IMR-90 (cell line): ENCODE data around the gene ANO2. TPM values are rescaled to one million over a fixed set of nuclear protein-coding genes. Genes with fewer than 3 reads are reported as not detected.

Experiments used
- ATAC-seq: fragments of 200-7000 bp; cut with Tn5 transposase; 2 replicates; pipeline ENCODE4 v1.9.1; 2020; ENCODE audit warnings: low read depth, mild to moderate bottlenecking, moderate library complexity
- BruUV-seq: library from RNA; stranded (reverse); fragments of 400-500 nt; replicated peaks from 2 replicates; lab custom pipeline; 2021; lab: Mats Ljungman, UMichigan
- CTCF ChIA-PET: fragments of 300-600 bp; formaldehyde crosslinking; extraction: SDS; loops from one replicate; lab custom pipeline; 2021; ENCODE audit warnings: antibody characterized with exemption; lab: Yijun Ruan, JAX
- POLR2A ChIA-PET: fragments of 300-600 bp; sonication (Branson Sonifier 250); formaldehyde crosslinking; loops from one replicate; lab custom pipeline; 2022; ENCODE audit warnings: antibody characterized with exemption; ENCODE audit not compliant: unreplicated experiment; lab: Charles Lee
- DNase-seq: peaks from one replicate; pipeline ENCODE4 v3.0.0; 2013
- H2AFZ ChIP-seq: replicated peaks from 2 replicates; pipeline ENCODE3; 2013; ENCODE audit warnings: low read length, mild to moderate bottlenecking; ENCODE audit not compliant: poor library complexity
- H2AK5ac ChIP-seq: 2 replicates; pipeline ENCODE4 v1.6.1; 2013; ENCODE audit warnings: low read depth, low read length, inconsistent platforms
- H2AK9ac ChIP-seq: replicated peaks from 2 replicates; pipeline ENCODE3; 2013; ENCODE audit warnings: mild to moderate bottlenecking, low read depth, low read length, moderate library complexity; ENCODE audit not compliant: poor library complexity
- H2BK120ac ChIP-seq: 2 replicates; pipeline ENCODE4 v1.6.1; 2013; ENCODE audit warnings: low read depth, low read length, inconsistent platforms
- H2BK15ac ChIP-seq: 3 replicates; pipeline ENCODE4 v1.6.1; 2013; ENCODE audit warnings: low read depth, low read length, inconsistent platforms
- H2BK20ac ChIP-seq: 2 replicates; pipeline ENCODE4 v1.6.1; 2013; ENCODE audit warnings: low read depth, mild to moderate bottlenecking, inconsistent platforms, low read length, moderate library complexity
- H2BK5ac ChIP-seq: 2 replicates; pipeline ENCODE4 v1.6.1; 2013; ENCODE audit warnings: mild to moderate bottlenecking, low read depth, low read length, inconsistent platforms; ENCODE audit not compliant: poor library complexity, severe bottlenecking
- H3K14ac ChIP-seq: replicated peaks from 2 replicates; pipeline ENCODE4 v1.6.1; 2013; ENCODE audit warnings: low read depth, low read length, inconsistent platforms
- H3K18ac ChIP-seq: 2 replicates; pipeline ENCODE4 v1.6.1; 2013; ENCODE audit warnings: low read depth, low read length, control low read depth
- H3K23ac ChIP-seq: 2 replicates; pipeline ENCODE4 v1.6.1; 2013; ENCODE audit warnings: low read depth, low read length, inconsistent platforms
- H3K27ac ChIP-seq: 2 replicates; pipeline ENCODE4 v1.5.1; 2013; ENCODE audit warnings: mild to moderate bottlenecking, control low read depth, low read length; ENCODE audit not compliant: insufficient read depth
- H3K27me3 ChIP-seq: 2 replicates; pipeline ENCODE4 v1.6.1; 2013; ENCODE audit warnings: low read length; ENCODE audit not compliant: control insufficient read depth, insufficient read depth
- H3K36me3 ChIP-seq: 2 replicates; pipeline ENCODE4 v1.6.1; 2013; ENCODE audit warnings: low read length, mixed read lengths; ENCODE audit not compliant: control insufficient read depth, insufficient read depth
- H3K4ac ChIP-seq: 2 replicates; pipeline ENCODE4 v1.6.1; 2013; ENCODE audit warnings: low read depth, low read length, inconsistent platforms
- H3K4me1 ChIP-seq: 2 replicates; pipeline ENCODE4 v1.6.1; 2013; ENCODE audit warnings: low read length, mixed read lengths; ENCODE audit not compliant: control insufficient read depth, insufficient read depth
- H3K4me2 ChIP-seq: 2 replicates; pipeline ENCODE4 v1.6.1; 2013; ENCODE audit warnings: low read depth, mild to moderate bottlenecking, control low read depth, low read length, moderate library complexity
- H3K4me3 ChIP-seq: 2 replicates; pipeline ENCODE4 v1.5.1; 2013; ENCODE audit warnings: low read depth, mild to moderate bottlenecking, control low read depth, low read length, moderate library complexity; ENCODE audit not compliant: insufficient read depth
- H3K56ac ChIP-seq: 2 replicates; pipeline ENCODE4 v1.6.1; 2013; ENCODE audit warnings: low read length, inconsistent platforms; ENCODE audit not compliant: insufficient read depth; ENCODE audit errors: extremely low read depth
- H3K79me1 ChIP-seq, 2 experiments: 2 replicates each; pipeline ENCODE4 v1.6.1; 2013; ENCODE audit warnings: low read length in 2 of 2, inconsistent platforms in 1 of 2, low read depth in 1 of 2
- H3K9ac ChIP-seq: 2 replicates; pipeline ENCODE4 v1.6.1; 2013; ENCODE audit warnings: low read depth, low read length, control low read depth
- H3K9me1 ChIP-seq: 2 replicates; pipeline ENCODE4 v1.6.1; 2013; ENCODE audit warnings: low read length, inconsistent platforms; ENCODE audit not compliant: insufficient read depth
- H3K9me3 ChIP-seq: 2 replicates; pipeline ENCODE4 v1.6.1; 2013; ENCODE audit warnings: low read length; ENCODE audit not compliant: control insufficient read depth, insufficient read depth
- H4K20me1 ChIP-seq: 2 replicates; pipeline ENCODE4 v1.6.1; 2013; ENCODE audit warnings: low read length, inconsistent platforms; ENCODE audit not compliant: insufficient read depth
- H4K5ac ChIP-seq: 2 replicates; pipeline ENCODE4 v1.6.1; 2013; ENCODE audit warnings: mild to moderate bottlenecking, low read depth, low read length, control low read depth
- H4K8ac ChIP-seq, 2 experiments: 2 replicates each; pipeline ENCODE4 v1.6.1; 2013; ENCODE audit warnings: low read depth in 2 of 2, low read length in 2 of 2, control low read depth in 1 of 2, inconsistent platforms in 1 of 2
- H4K91ac ChIP-seq: 2 replicates; pipeline ENCODE4 v1.6.1; 2013; ENCODE audit warnings: low read depth, low read length, inconsistent platforms; ENCODE audit not compliant: insufficient read depth
- BHLHE40 ChIP-seq: fragments of 150-350 bp; IDR thresholded peaks from 2 replicates; pipeline ENCODE4 v1.6.1; 2016; ENCODE audit warnings: mild to moderate bottlenecking, low read depth, low read length
- CEBPB ChIP-seq: IDR thresholded peaks from 2 replicates; pipeline ENCODE4 v1.6.1; 2012; ENCODE audit warnings: low read depth, low read length, improper control_type of control experiment
- CHD1 ChIP-seq: IDR thresholded peaks from 2 replicates; pipeline ENCODE4 v1.6.1; 2012; ENCODE audit warnings: low read depth, low read length, improper control_type of control experiment
- MAFK ChIP-seq: IDR thresholded peaks from 2 replicates; pipeline ENCODE4 v1.6.1; 2012; ENCODE audit warnings: low read depth, low read length, improper control_type of control experiment
- MAZ ChIP-seq: IDR thresholded peaks from 2 replicates; pipeline ENCODE4 v1.6.1; 2012; ENCODE audit warnings: low read depth, mild to moderate bottlenecking, low read length, improper control_type of control experiment, moderate library complexity, borderline replicate concordance
- MXI1 ChIP-seq: IDR thresholded peaks from 2 replicates; pipeline ENCODE4 v1.6.1; 2012; ENCODE audit warnings: low read depth, mild to moderate bottlenecking, low read length, moderate library complexity, borderline replicate concordance
- RCOR1 ChIP-seq: IDR thresholded peaks from 2 replicates; pipeline ENCODE4 v1.6.1; 2012; ENCODE audit warnings: mild to moderate bottlenecking, low read length, improper control_type of control experiment; ENCODE audit not compliant: insufficient replicate concordance
- RFX5 ChIP-seq: IDR thresholded peaks from 2 replicates; pipeline ENCODE4 v1.8.0; 2012; ENCODE audit warnings: low read depth, mild to moderate bottlenecking, low read length, moderate library complexity
- WGBS, 2 experiments: methylation state at CpG; one replicate each; pipeline versions ENCODE4 v1.1.5 to v1.1.7; 2013; ENCODE audit warnings: missing lambda C conversion rate in 2 of 2; ENCODE audit not compliant: insufficient read length in 1 of 2; ENCODE audit errors: extremely low coverage in 2 of 2; 5-methylcytosine and 5-hydroxymethylcytosine counted together
- dilution Hi-C: fragments of 300-500 bp; cut with HindIII; formaldehyde crosslinking; loops from one replicate; pipeline ENCODE4 v1.14.3; 2018; ENCODE audit warnings: low sequenced_read_pairs; ENCODE audit not compliant: unreplicated experiment
- in situ Hi-C: fragments of 300-500 bp; cut with MboI; formaldehyde crosslinking; loops from 3 replicates; pipeline ENCODE4 v1.14.3; 2019; ENCODE audit warnings: low sequenced_read_pairs, inconsistent platforms, mixed read lengths
- intact Hi-C: fragments of 100-400 bp; cut with micrococcal nuclease; formaldehyde crosslinking; loops from 2 replicates; pipeline ENCODE4 v1.10.0; 2022
- polyA plus RNA-seq, 3 experiments: library from polyadenylated mRNA; depleted of rRNA; stranded (reverse); fragments of >200 nt; gene quantifications; 2 replicates each; pipeline ENCODE4 v1.2.3, GENCODE V29; 2012; ENCODE audit warnings: low replicate concordance in 1 of 3
- total RNA-seq: library from RNA; depleted of rRNA; stranded (reverse); fragments of >200 nt; gene quantifications from 2 replicates; pipeline ENCODE4 v1.2.3, GENCODE V29; 2012
- TF ChIP-seq, protein P1 (sequence below): fragments of 150-350 bp; IDR thresholded peaks from 2 replicates; pipeline ENCODE4 v1.6.1; 2016; ENCODE audit warnings: low read depth, mild to moderate bottlenecking, low read length, moderate library complexity, borderline replicate concordance

The ANO2 gene
- total and polyA plus RNA-seq, 2 of the 4 experiments (the other 2 are of a cell fraction), result 0.22 TPM; not detected in 1

DNA sequence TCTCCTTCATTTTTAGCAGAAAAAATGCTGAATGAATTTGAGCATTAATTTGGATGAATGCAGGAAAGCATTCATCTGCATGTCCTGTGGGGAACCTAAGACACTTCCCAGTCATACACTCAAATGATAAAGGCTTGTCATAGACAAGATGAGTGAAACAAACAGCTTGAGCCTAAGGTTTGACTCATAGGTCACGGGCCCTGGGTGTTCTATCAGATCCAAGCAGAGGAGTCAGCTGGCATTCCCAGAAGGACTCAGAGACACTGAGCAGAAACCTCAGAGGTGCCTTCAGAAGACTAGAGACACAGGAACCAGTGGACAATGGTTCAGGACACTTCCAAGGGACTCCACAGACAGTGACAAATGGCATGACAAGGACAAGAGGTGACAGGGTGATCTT is 329.3 kb downstream of the ANO2 start:
- ATAC-seq, result no peak
- H2BK20ac ChIP-seq, result no peak overlapping the region

More for the DNA sequence above, 329.3 kb downstream of the ANO2 start:
- Histone ChIP-seq H3K18ac (no peak overlapping the region), H3K4me2 (no peak overlapping the region), H3K79me1 (no peaks in the 10 kb centered on the region), H3K4me1 (no peaks in the 10 kb centered on the region; the same call in 1 of the 2 replicates), H2BK15ac (no peak overlapping the region), H3K14ac (no peak overlapping the region), H3K27ac (no peak overlapping the region), H2AK5ac (no peak overlapping the region), H2BK120ac (no peak overlapping the region), H3K27me3 (peaks cover 19% of the 10 kb centered on the region), H2BK5ac (no peak overlapping the region), H3K4ac (no peak overlapping the region), H3K9me1 (no peaks in the 10 kb centered on the region), H4K20me1 (no peaks in the 10 kb centered on the region), H2AK9ac (no peak overlapping the region), H4K91ac (no peak overlapping the region), H4K8ac (no peak overlapping the region), H2AFZ (no peak overlapping the region), H3K4me3 (no peak overlapping the region), H3K36me3 (no peaks in the 10 kb centered on the region), H3K9ac (no peak overlapping the region), H3K23ac (no peak overlapping the region), H3K56ac (no peak overlapping the region), H3K9me3 (peaks cover 5% of the 10 kb centered on the region; the same call in 1 of the 2 replicates), H4K5ac (no peak overlapping the region)
- TF ChIP-seq RCOR1 (no peak), MXI1 (no peak), RFX5 (no peak), CEBPB (no peak), MAFK (no peak), MAZ (no peak), CHD1 (no peak), BHLHE40 (no peak)
- TF ChIP-seq, protein P1, sequence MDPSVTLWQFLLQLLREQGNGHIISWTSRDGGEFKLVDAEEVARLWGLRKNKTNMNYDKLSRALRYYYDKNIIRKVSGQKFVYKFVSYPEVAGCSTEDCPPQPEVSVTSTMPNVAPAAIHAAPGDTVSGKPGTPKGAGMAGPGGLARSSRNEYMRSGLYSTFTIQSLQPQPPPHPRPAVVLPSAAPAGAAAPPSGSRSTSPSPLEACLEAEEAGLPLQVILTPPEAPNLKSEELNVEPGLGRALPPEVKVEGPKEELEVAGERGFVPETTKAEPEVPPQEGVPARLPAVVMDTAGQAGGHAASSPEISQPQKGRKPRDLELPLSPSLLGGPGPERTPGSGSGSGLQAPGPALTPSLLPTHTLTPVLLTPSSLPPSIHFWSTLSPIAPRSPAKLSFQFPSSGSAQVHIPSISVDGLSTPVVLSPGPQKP, result no peak
- in situ Hi-C loops, result no loop called here
- WGBS, 2 experiments, result no CpG with 5 or more reads among the region's 1 CpG
- no TSS peak for BruUV-seq
- ChIA-PET CTCF (interaction anchor here (1.1 kb wide), 1 partner anchor 9 kb away, joined by 3 read pairs; no protein-coding TSS in a partner anchor), POLR2A (no interaction called here)
- dilution Hi-C loops, result no loop called here
- intact Hi-C loops, result no loop called here
- DNase-seq, result no peak
